Stimulated activated memory B cell treated with anti-CD40 and anti-IgM and Interleukin-4, amounts not matched to agents 10 μg/mL and 1 μg/mL and 100 μg/mL, for 72 hours (primary cell): ENCODE data around the gene RPL32.
"Not testable (repeated sequence)": the region's sequence is repeated elsewhere in the genome, so short reads cannot be mapped to it uniquely, and the experiment has no call there.

Source experiments
- ATAC-seq: fragments of 150-1000 bp; cut with Tn5 transposase; 2 replicates; pipeline ENCODE4 v1.10.0; 2021
- H3K27ac Mint-ChIP-seq: one replicate; pipeline ENCODE4 v1.8.0; 2022; ENCODE audit warnings: mild to moderate bottlenecking, mixed read lengths
- H3K27me3 Mint-ChIP-seq: one replicate; pipeline ENCODE4 v1.8.0; 2022; ENCODE audit warnings: mixed read lengths
- H3K36me3 Mint-ChIP-seq: one replicate; pipeline ENCODE4 v1.8.0; 2022; ENCODE audit warnings: mixed read lengths
- H3K4me1 Mint-ChIP-seq: one replicate; pipeline ENCODE4 v1.8.0; 2022; ENCODE audit warnings: mixed read lengths
- H3K4me3 Mint-ChIP-seq: one replicate; pipeline ENCODE4 v1.8.0; 2022; ENCODE audit warnings: mild to moderate bottlenecking, moderate library complexity, mixed read lengths
- H3K9me3 Mint-ChIP-seq: one replicate; pipeline ENCODE4 v1.8.0; 2022; ENCODE audit warnings: mixed read lengths

The RPL32 gene

DNA sequence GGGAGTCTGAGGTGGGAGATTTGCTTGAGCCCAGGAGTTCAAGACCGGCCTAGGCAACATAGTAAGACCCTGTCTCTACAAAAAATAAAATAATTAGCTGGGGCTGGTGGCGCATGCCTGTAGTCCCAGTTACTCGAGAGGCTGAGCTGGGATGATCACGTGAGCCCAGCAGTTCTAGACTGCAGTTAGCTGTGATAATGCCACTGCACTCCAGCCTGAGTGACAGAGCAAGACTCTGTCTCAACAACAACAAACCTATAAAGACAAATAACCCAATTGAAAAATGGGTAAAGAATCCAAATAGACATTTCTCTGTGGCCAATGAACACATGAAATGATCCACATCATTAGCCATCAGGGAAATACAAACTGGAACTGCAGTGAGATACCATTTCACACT is 1.1 kb upstream of the RPL32 start:
- H3K36me3 Mint-ChIP-seq: peaks cover 34% of the 10 kb centered on the region
- ATAC-seq: no peak
- peaks cover 40% of the 10 kb centered on the region for H3K4me1 Mint-ChIP-seq
- no peaks in the 10 kb centered on the region for H3K27me3 Mint-ChIP-seq
- H3K4me3 Mint-ChIP-seq: no peak overlapping the region
- H3K27ac Mint-ChIP-seq: peak overlapping the region; percentile 99
- no peaks in the 10 kb centered on the region for H3K9me3 Mint-ChIP-seq

DNA sequence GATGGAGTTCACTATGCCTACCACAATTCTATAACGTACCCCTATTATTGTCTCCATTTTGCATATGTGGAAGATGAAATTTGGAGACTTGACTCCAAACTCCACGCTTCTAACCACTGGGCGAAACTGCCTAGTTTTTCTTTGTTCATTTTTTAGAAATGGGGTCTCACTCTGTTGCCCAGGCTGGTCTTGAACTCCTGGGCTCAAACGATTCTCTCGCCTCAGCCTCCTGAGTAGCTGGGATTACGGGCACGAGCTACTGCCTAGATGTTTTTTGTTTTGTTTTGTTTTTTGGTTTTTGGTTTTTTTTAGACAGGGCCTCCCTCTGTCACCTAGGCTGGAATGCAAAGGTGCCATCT is 584 bp upstream of the RPL32 start:
- H3K9me3 Mint-ChIP-seq: no peaks in the 10 kb centered on the region
- peaks cover 46% of the 10 kb centered on the region for H3K4me1 Mint-ChIP-seq
- H3K27ac Mint-ChIP-seq: peak overlapping the region; percentile 99
- H3K27me3 Mint-ChIP-seq: no peaks in the 10 kb centered on the region
- peak overlapping the region; percentile 93 for H3K4me3 Mint-ChIP-seq
- H3K36me3 Mint-ChIP-seq: peaks cover 40% of the 10 kb centered on the region
- no peak for ATAC-seq

DNA sequence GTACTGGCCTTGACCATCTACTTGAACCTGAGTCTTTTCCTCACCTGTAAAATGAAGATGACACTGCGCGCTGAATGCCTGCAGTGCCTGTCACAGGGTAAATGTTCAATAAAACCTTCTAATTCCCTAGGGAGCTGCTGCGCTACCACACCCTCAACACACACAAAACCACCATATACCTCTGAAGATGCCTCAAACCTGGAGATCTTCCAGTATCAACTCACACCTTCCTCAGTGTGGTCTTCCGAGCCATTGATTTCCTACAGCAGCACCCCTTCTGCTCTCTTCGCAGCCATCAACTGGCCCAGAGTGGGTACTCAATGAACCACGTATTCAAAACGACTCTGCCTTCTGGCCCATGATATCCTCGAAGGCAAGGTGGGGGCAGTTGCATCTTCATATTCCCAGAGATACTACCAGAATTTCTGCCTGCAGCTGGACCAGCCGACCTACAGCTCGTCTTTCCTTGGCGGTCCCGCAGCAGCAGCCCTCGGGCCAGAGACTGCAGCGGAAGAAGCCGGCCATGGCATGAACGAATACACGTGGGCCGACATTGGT is 695 bp downstream of the RPL32 start:
- H3K27ac Mint-ChIP-seq: peak overlapping the region; percentile 99
- no peaks in the 10 kb centered on the region for H3K9me3 Mint-ChIP-seq
- no peaks in the 10 kb centered on the region for H3K27me3 Mint-ChIP-seq
- peak; percentile 65 for ATAC-seq
- peak overlapping the region; percentile 93 for H3K4me3 Mint-ChIP-seq
- peaks cover 51% of the 10 kb centered on the region for H3K36me3 Mint-ChIP-seq
- peaks cover 52% of the 10 kb centered on the region for H3K4me1 Mint-ChIP-seq

DNA sequence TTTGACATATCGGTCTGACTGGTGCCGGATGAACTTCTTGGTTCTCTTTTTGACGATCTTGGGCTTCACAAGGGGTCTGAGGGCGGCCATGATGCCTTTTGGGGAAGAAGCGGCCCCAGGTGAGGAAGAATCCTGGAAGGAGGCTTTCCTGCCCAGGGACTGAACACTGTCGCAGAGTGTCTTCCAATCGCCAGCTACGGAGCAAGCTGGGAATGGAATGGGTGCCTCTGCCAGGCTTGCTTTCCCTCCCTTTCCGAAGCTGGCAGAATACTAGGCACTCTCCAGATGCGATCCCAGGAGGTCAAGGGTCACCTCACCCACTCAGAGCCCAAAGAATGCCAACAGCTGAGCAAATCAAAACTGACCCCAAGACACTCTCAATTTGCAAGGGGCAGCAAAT is 1.2 kb downstream of the RPL32 start:
- not testable (repeated sequence) for H3K27me3 Mint-ChIP-seq, ATAC-seq, H3K9me3 Mint-ChIP-seq
- Mint-ChIP-seq H3K4me3 (peak overlapping the region; percentile 93), H3K27ac (peak overlapping the region; percentile 99), H3K4me1 (peaks cover 52% of the 10 kb centered on the region), H3K36me3 (peaks cover 56% of the 10 kb centered on the region)

DNA sequence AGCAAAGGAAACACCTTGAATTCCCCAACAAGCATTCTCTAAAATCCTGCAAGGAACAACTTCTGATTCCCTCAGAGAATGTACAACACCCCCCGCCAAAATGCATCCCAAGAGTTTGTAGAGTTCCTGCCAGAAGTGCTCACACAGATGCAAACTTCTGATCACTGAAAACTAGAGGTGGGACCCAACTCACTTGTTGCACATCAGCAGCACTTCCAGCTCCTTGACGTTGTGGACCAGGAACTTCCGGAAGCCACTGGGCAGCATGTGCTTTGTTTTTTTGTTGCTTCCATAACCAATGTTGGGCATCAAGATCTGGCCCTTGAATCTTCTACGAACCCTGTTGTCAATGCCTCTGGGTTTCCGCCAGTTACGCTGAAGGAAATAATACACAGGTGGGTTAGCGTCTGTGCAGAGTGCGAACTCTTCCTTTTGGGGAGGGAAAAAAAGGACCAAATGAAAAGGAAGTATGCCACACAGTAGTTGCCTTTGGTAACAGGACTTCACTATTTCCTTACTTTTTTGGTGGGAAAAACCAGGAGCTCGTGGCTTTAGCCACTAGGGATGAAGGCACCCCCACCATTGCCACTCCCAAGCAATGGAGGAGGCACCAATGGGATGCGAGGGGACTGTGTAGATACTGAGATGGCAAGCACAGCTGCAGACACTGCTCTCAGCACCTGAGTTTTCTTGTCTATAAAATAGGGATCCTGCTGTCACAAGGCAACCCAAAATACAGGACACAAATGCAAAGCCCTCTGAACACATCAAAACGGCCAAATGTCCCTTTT is 2.0 kb downstream of the RPL32 start:
- no peaks in the 10 kb centered on the region for H3K27me3 Mint-ChIP-seq
- H3K4me3 Mint-ChIP-seq: peak overlapping the region; percentile 93
- no peaks in the 10 kb centered on the region for H3K9me3 Mint-ChIP-seq
- ATAC-seq: no peak
- H3K27ac Mint-ChIP-seq: peak overlapping the region; percentile 99
- peaks cover 52% of the 10 kb centered on the region for H3K4me1 Mint-ChIP-seq
- H3K36me3 Mint-ChIP-seq: peaks cover 62% of the 10 kb centered on the region

DNA sequence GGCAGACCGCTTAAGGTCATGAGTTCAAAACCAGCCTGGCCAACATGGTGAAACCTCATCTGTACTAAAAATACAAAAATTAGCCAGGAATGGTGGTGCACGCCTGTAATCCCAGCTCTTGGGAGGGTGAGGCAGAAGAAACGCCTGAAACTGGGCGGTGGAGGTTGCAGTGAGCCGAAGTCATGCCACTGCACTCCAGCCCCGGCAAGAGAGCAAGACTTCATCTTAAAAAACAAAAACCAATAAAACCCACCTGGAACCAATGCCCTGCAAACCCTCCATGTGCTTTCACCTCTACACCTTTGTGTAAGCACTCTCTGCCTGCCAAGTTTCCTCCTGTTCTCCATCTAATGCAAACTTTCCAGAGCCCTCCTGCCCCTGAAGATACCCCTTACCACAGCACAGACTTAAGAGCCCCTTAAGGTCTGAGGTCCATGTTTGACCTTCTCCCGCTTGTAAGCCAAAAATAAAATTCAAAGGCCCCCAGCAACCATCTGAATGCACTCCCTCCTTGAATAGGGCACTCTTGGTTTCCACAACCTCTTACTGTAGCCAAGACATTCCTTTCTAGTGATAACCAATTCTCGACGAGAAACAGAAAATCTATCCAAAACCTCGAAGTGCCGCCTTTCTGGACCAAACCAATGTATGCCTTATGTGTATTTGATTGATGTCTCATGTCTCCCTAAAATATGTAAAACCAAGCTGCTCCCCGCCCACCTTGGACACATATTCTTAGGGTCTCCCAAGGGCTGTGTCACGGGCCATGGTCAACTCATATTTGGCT is 3.0 kb downstream of the RPL32 start:
- H3K27me3 Mint-ChIP-seq: no peaks in the 10 kb centered on the region
- peak overlapping the region; percentile 99 for H3K27ac Mint-ChIP-seq
- H3K4me3 Mint-ChIP-seq: peak overlapping the region; percentile 93
- peaks cover 72% of the 10 kb centered on the region for H3K36me3 Mint-ChIP-seq
- no peaks in the 10 kb centered on the region for H3K9me3 Mint-ChIP-seq
- peaks cover 58% of the 10 kb centered on the region for H3K4me1 Mint-ChIP-seq
- no peak for ATAC-seq

DNA sequence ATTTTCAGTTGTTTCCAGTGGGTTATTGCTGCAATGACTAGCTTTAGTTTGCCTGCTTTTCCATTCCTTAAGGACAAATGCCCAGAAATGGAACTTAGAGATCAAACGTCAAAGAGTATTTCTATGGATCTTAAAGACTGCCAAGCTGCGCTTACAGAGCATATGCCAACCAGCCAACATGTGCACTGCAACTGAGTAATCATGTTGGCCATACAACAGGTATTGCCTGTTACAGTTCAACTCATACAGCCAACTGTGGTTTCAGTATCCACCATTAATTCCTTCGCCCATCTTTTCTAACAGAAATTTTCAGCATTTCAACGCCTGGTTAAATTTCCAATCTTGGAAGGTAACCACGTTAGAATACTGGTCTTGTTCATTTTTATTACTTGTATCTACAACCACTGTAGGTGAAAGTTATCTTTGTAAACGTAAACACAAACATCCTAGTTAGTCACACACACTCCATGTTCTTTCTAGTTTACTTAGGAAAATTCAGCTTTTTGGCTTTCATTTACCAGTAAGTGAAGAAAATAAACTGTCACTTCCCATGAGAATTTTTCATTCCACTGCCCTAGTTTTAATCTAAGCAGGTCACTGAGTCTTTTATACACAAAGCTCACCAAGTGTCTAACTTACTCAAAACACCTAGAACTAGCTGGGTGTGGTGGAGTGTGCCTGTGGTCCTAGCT is 3.9 kb downstream of the RPL32 start:
- ATAC-seq: no peak
- peaks cover 64% of the 10 kb centered on the region for H3K4me1 Mint-ChIP-seq
- no peaks in the 10 kb centered on the region for H3K9me3 Mint-ChIP-seq
- H3K27me3 Mint-ChIP-seq: no peaks in the 10 kb centered on the region
- H3K36me3 Mint-ChIP-seq: peaks cover 79% of the 10 kb centered on the region
- no peak overlapping the region for H3K4me3 Mint-ChIP-seq
- peak overlapping the region; percentile 28 for H3K27ac Mint-ChIP-seq

DNA sequence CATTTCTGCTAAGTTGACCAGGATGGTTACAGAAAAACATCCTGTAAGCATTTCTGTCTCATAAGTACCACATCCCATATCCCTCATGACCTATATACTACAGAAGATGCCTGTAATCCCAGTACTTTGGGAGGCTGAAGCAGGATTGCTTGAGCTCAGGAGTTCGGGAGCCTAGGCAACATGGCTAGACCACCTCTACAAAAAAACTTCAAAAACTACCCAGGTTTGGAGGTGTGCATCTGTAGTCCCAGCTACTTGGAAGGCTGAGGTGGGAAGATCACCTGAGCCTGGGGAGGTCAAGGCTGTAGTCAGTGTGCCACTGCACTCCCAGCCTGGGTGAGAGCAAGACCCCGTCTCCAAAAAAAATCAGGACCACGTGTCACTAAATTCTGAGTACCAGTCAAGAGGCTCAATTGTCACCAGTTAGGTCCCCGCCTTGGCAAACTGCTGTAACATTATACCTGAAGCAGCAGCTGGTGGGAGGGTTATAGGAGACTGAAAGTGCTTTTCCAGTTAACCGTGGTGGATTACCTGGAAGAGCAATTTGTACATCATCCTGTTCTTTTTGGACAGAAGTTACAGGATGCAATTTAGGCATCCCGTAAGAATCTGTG is 6.2 kb downstream of the RPL32 start:
- Mint-ChIP-seq H3K4me1 (peaks cover 50% of the 10 kb centered on the region), H3K36me3 (peaks cover 83% of the 10 kb centered on the region), H3K27me3 (no peaks in the 10 kb centered on the region), H3K9me3 (no peaks in the 10 kb centered on the region), H3K4me3 (no peak overlapping the region), H3K27ac (no peak overlapping the region)
- no peak for ATAC-seq

DNA sequence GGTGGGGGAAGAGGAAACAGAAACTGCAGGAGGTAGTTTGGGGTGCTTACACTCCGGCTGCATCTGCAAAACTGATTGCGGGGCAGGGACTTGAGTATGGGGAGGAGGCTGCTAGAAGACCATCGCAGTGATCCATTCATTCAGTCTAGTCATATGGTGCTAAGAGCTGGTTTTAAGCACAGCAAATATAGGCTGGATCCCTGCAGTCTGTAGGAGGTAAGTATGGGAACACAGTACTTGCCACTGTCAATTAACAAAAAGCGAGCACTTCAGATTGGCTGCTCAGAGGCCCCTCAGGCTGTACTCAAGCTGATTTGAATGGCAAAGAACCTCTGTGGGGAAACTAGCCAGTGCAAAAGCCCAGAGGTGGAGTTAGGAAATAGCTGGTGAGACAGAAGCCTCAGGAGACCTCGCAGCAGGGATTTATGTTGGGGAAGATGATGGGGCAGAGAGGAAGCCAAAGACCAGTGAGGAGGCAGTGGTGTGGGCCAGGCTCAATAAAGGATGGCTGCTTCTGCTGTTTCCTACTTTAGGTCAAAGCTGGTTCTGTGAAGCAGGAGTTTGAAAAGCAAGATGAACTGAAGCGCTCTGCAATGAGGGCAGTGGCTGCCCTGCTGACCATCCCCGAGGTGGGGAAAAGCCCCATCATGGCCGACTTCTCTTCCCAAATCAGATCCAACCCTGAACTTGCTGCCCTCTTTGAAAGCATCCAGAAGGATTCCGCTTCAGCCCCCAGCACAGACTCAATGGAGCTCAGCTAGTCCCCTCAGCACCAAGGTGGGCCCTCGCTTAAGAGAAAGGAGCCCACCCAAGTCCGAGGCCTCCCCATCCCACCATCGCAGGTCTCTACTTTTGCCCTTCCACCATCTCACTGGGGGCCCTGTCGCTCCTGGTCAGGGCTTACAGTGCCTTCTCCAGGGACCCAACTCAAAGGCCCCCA is 7.9 kb downstream of the RPL32 start:
- no peaks in the 10 kb centered on the region for H3K9me3 Mint-ChIP-seq
- ATAC-seq: no peak
- H3K4me1 Mint-ChIP-seq: peaks cover 34% of the 10 kb centered on the region
- no peak overlapping the region for H3K27ac Mint-ChIP-seq
- H3K4me3 Mint-ChIP-seq: no peak overlapping the region
- H3K27me3 Mint-ChIP-seq: no peaks in the 10 kb centered on the region
- H3K36me3 Mint-ChIP-seq: peaks cover 66% of the 10 kb centered on the region

DNA sequence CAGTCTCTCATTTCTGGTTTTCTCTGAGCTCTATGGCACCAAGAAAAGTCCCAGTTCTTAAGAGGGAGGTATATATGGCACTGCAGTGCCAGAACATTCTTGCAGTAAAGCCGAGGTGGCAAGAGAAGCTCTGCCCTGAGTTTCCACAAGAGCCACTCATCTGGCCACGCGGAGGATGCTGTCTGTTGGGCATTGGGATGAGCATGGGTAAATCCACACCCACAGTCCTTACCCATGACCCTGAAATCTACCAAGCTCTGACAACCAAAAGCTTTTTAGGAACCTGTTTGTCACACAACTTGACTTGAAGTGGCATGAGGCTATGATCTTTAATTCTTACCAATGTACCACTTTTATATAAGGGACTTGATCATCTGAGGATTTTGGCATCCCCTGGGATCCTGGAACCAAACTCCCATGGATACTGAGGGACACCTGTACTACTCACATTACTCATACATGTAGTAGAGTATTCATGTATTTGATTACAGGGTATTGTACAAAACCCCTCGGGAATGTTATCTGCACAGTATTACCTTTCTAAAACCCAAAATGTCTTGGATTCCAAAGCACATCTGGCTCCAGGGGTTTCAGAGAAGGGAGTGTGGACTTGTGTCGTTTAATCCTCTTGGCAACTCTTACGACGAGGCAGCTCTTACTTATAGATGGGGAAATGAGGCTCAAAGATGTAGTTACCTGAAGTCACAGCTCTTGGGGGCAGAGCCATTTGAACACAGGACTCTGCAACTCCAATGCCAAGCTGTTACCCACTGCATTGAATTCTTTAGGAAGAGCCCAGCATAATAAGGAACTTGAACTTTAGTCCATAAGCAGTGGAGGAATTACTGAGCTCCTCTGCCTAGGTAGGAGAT is 8.8 kb downstream of the RPL32 start:
- H3K36me3 Mint-ChIP-seq: peaks cover 57% of the 10 kb centered on the region
- H3K4me1 Mint-ChIP-seq: peaks cover 25% of the 10 kb centered on the region
- no peak for ATAC-seq
- H3K4me3 Mint-ChIP-seq: no peak overlapping the region
- H3K27ac Mint-ChIP-seq: no peak overlapping the region
- no peaks in the 10 kb centered on the region for H3K9me3 Mint-ChIP-seq
- no peaks in the 10 kb centered on the region for H3K27me3 Mint-ChIP-seq

DNA sequence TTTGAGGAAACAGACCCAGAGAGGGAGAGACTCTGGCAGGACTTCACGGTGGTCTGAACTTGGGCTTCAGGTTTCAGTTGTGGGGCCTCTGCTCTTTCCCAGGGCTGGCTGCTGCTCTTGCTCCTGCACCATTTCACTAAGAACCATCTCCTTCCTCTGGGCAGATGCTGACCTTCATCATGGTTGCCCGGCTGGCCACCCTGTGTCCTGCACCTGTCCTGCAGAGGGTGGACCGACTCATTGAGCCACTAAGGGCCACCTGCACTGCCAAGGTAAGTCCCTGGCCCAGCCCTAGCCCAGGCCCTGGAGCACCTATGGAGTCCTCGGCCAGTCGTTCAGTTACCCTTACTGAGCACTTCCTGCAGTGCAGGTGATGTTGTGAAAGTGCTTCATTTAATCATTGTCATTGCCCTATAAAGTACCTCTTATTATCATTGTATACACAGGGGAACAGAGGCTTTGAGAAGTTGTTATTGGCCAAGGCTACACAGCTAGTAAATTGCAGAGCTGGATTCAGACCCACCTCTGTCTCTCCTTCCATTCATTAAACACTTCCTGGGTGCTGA is 10.0 kb downstream of the RPL32 start:
- ATAC-seq: no peak
- Mint-ChIP-seq H3K9me3 (no peaks in the 10 kb centered on the region), H3K4me1 (peaks cover 13% of the 10 kb centered on the region), H3K4me3 (no peak overlapping the region), H3K27ac (no peak overlapping the region), H3K27me3 (no peaks in the 10 kb centered on the region), H3K36me3 (peaks cover 46% of the 10 kb centered on the region)

DNA sequence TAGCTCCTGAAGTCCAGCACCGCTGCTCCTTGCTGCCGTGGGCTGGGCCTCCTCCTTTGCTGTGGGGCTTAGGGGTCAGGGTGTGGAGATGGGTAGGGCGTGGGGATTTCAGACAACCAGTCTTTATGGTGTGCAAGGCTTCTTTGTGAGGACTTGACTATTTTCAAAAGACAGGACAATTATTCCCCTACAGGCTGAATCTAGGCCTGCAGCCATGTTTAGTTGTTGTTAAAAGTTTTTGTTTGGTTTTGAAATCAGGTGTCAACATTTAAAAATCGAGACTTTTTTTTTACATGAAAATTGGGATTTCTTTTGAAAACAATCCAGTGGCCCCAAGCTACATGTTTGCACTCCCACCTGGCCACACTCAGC is 10.6 kb downstream of the RPL32 start:
- Mint-ChIP-seq H3K36me3 (peaks cover 40% of the 10 kb centered on the region), H3K27ac (no peak overlapping the region), H3K4me3 (no peak overlapping the region), H3K27me3 (no peaks in the 10 kb centered on the region), H3K4me1 (peaks cover 12% of the 10 kb centered on the region), H3K9me3 (no peaks in the 10 kb centered on the region)
- no peak for ATAC-seq
